Skeletal muscle tissue (tissue), 4 donors: ENCODE data around the gene PTPRE. TPM values are rescaled to one million over a fixed set of nuclear protein-coding genes. Genes with fewer than 3 reads are reported as not detected.

ENCODE experiments used
- H3K27ac ChIP-seq: one replicate; pipeline ENCODE4 v1.7.0; 2013; ENCODE audit warnings: mild to moderate bottlenecking, low read depth, low read length, inconsistent platforms
- H3K27me3 ChIP-seq, 3 donors: one replicate each; pipeline ENCODE4 v1.7.0; 2013; ENCODE audit warnings: low read length in 3 of 3; ENCODE audit not compliant: control insufficient read depth in 3 of 3, insufficient read depth in 3 of 3
- H3K36me3 ChIP-seq, 3 donors: one replicate each; pipeline ENCODE4 v1.7.0; 2013; ENCODE audit warnings: low read length in 3 of 3; ENCODE audit not compliant: control insufficient read depth in 3 of 3, insufficient read depth in 3 of 3
- H3K4me1 ChIP-seq, 3 donors: one replicate each; pipeline ENCODE4 v1.7.0; 2013; ENCODE audit warnings: low read length in 3 of 3, mild to moderate bottlenecking in 3 of 3; ENCODE audit not compliant: control insufficient read depth in 3 of 3, insufficient read depth in 3 of 3
- H3K4me3 ChIP-seq, 3 donors: one replicate each; pipeline ENCODE4 v1.7.0; 2013; ENCODE audit warnings: low read length in 3 of 3
- H3K9ac ChIP-seq, 3 donors: one replicate each; pipeline ENCODE4 v1.7.0; 2013; ENCODE audit warnings: low read length in 3 of 3, mild to moderate bottlenecking in 3 of 3, moderate library complexity in 2 of 3, low read depth in 1 of 3
- H3K9me3 ChIP-seq, 3 donors: one replicate each; pipeline ENCODE4 v1.7.0; 2013; ENCODE audit warnings: low read length in 3 of 3; ENCODE audit not compliant: control insufficient read depth in 3 of 3
- total RNA-seq: library from RNA; depleted of rRNA; stranded (reverse); fragments of >200 nt; gene quantifications from one replicate; pipeline ENCODE4 v1.2.3, GENCODE V29; 2014
- donor health status: Osteomylitis.

Gene PTPRE
- total RNA-seq, 1 donor from 2014 or later: 7.8 TPM

GRCh38 chr10:128026615-128027300 is 119.9 kb downstream of the PTPRE start:
- no peak overlapping the region for H3K4me3 ChIP-seq
- peaks cover 0 to 5% (median 0%) of the 10 kb centered on the region in 3 donors for H3K27me3 ChIP-seq
- H3K4me1 ChIP-seq: peaks cover 0 to 2% (median 0%) of the 10 kb centered on the region in 3 donors
- no peak overlapping the region for H3K27ac ChIP-seq
- H3K9me3 ChIP-seq: no peaks in the 10 kb centered on the region
- no peak overlapping the region for H3K9ac ChIP-seq
- H3K36me3 ChIP-seq: no peaks in the 10 kb centered on the region

GRCh38 chr10:128027306-128027705 is 120.4 kb downstream of the PTPRE start:
- peaks cover 0 to 2% (median 0%) of the 10 kb centered on the region in 3 donors for H3K4me1 ChIP-seq
- H3K9me3 ChIP-seq: no peaks in the 10 kb centered on the region
- no peak overlapping the region for H3K27ac ChIP-seq
- H3K36me3 ChIP-seq: no peaks in the 10 kb centered on the region
- peaks cover 0 to 5% (median 0%) of the 10 kb centered on the region in 3 donors for H3K27me3 ChIP-seq
- H3K9ac ChIP-seq: no peak overlapping the region
- no peak overlapping the region for H3K4me3 ChIP-seq

- no peaks in the 10 kb centered on the region for H3K36me3 ChIP-seq
- peaks cover 0 to 5% (median 0%) of the 10 kb centered on the region in 3 donors for H3K27me3 ChIP-seq
- no peak overlapping the region for H3K9ac ChIP-seq
- H3K4me3 ChIP-seq: no peak overlapping the region
- H3K4me1 ChIP-seq: peaks cover 0 to 2% (median 0%) of the 10 kb centered on the region in 3 donors
- H3K27ac ChIP-seq: no peak overlapping the region
- no peaks in the 10 kb centered on the region for H3K9me3 ChIP-seq
Observed at GRCh38 chr10:128027822-128028507, 121.1 kb downstream of the PTPRE start.

GRCh38 chr10:128028508-128029289 is 121.8 kb downstream of the PTPRE start:
- Histone ChIP-seq H3K9me3 (no peaks in the 10 kb centered on the region), H3K36me3 (no peaks in the 10 kb centered on the region), H3K4me1 (peaks cover 0 to 2% (median 0%) of the 10 kb centered on the region in 3 donors), H3K27ac (no peak overlapping the region), H3K4me3 (no peak overlapping the region), H3K27me3 (peaks cover 0 to 5% (median 0%) of the 10 kb centered on the region in 3 donors), H3K9ac (no peak overlapping the region)

GRCh38 chr10:128029290-128029651 is 122.4 kb downstream of the PTPRE start:
- no peak overlapping the region for H3K27ac ChIP-seq
- peaks cover 0 to 5% (median 0%) of the 10 kb centered on the region in 3 donors for H3K27me3 ChIP-seq
- H3K9me3 ChIP-seq: no peaks in the 10 kb centered on the region
- H3K36me3 ChIP-seq: no peaks in the 10 kb centered on the region
- H3K4me3 ChIP-seq: no peak overlapping the region
- H3K4me1 ChIP-seq: peaks cover 0 to 2% (median 0%) of the 10 kb centered on the region in 3 donors
- H3K9ac ChIP-seq: no peak overlapping the region

GRCh38 chr10:128029731-128030369 is 122.9 kb downstream of the PTPRE start:
- H3K9me3 ChIP-seq: no peaks in the 10 kb centered on the region
- no peak overlapping the region for H3K27ac ChIP-seq
- no peaks in the 10 kb centered on the region for H3K36me3 ChIP-seq

GRCh38 chr10:128030498-128031072 is 123.7 kb downstream of the PTPRE start:
- peaks cover 0 to 2% (median 0%) of the 10 kb centered on the region in 3 donors for H3K4me1 ChIP-seq
- no peak overlapping the region for H3K4me3 ChIP-seq
- peaks cover 0 to 5% (median 0%) of the 10 kb centered on the region in 3 donors for H3K27me3 ChIP-seq
- no peak overlapping the region for H3K9ac ChIP-seq
- H3K9me3 ChIP-seq: no peaks in the 10 kb centered on the region
- H3K27ac ChIP-seq: no peak overlapping the region
- H3K36me3 ChIP-seq: no peaks in the 10 kb centered on the region

More at GRCh38 chr10:128029731-128030369, 122.9 kb downstream of the PTPRE start:
- Histone ChIP-seq H3K4me3 (no peak overlapping the region), H3K27me3 (peaks cover 0 to 5% (median 0%) of the 10 kb centered on the region in 3 donors), H3K4me1 (peaks cover 0 to 2% (median 0%) of the 10 kb centered on the region in 3 donors), H3K9ac (no peak overlapping the region)

GRCh38 chr10:128031216-128031615 is 124.3 kb downstream of the PTPRE start:
- H3K27ac ChIP-seq: no peak overlapping the region
- peaks cover 0 to 5% (median 0%) of the 10 kb centered on the region in 3 donors for H3K27me3 ChIP-seq

GRCh38 chr10:128032466-128032865 is 125.6 kb downstream of the PTPRE start:
- no peak overlapping the region for H3K4me3 ChIP-seq
- H3K9me3 ChIP-seq: no peaks in the 10 kb centered on the region
- H3K27ac ChIP-seq: no peak overlapping the region
- peaks cover 0 to 5% (median 0%) of the 10 kb centered on the region in 3 donors for H3K27me3 ChIP-seq
- H3K4me1 ChIP-seq: peaks cover 0 to 3% (median 0%) of the 10 kb centered on the region in 3 donors
- H3K9ac ChIP-seq: no peak overlapping the region
- H3K36me3 ChIP-seq: no peaks in the 10 kb centered on the region

More at GRCh38 chr10:128031216-128031615, 124.3 kb downstream of the PTPRE start:
- Histone ChIP-seq H3K9ac (no peak overlapping the region), H3K4me3 (no peak overlapping the region), H3K9me3 (no peaks in the 10 kb centered on the region), H3K36me3 (no peaks in the 10 kb centered on the region), H3K4me1 (peaks cover 0 to 2% (median 0%) of the 10 kb centered on the region in 3 donors)
